GM12878 (cell line): ENCODE measurements around the gene DLG2.

Source experiments
- E2F4 ChIP-seq: IDR thresholded peaks from 2 replicates; pipeline ENCODE4 v1.6.1; 2012; ENCODE audit warnings: low read depth, low read length, improper control_type of control experiment
- EZH2 ChIP-seq: IDR thresholded peaks from 2 replicates; pipeline ENCODE4 v1.6.1; 2012; ENCODE audit warnings: low read depth, mild to moderate bottlenecking, control low read depth, inconsistent platforms, low read length, borderline replicate concordance; ENCODE audit not compliant: control insufficient read depth
- FOXM1 ChIP-seq: IDR thresholded peaks from 2 replicates; pipeline ENCODE4 v1.6.1; 2012; ENCODE audit warnings: low read depth, mild to moderate bottlenecking, inconsistent platforms, low read length, moderate library complexity
- HCFC1 ChIP-seq: fragments of 150-350 bp; IDR thresholded peaks from 2 replicates; pipeline ENCODE4 v1.6.1; 2014; ENCODE audit warnings: low read length
- JUND ChIP-seq: IDR thresholded peaks from 2 replicates; pipeline ENCODE4 v1.6.1; 2012; ENCODE audit warnings: low read depth, mild to moderate bottlenecking, low read length, improper control_type of control experiment, moderate library complexity
- MYC ChIP-seq: IDR thresholded peaks from 2 replicates; pipeline ENCODE4 v1.6.1; 2011; ENCODE audit warnings: mild to moderate bottlenecking, low read length, moderate library complexity, inconsistent platforms; ENCODE audit not compliant: insufficient read depth, insufficient replicate concordance, insufficient read length, severe bottlenecking
- PAX8 ChIP-seq: fragments of 450-650 bp; IDR thresholded peaks from 2 replicates; pipeline ENCODE4 v1.6.1; 2017; ENCODE audit warnings: mild to moderate bottlenecking, moderate library complexity
- POLR2AphosphoS5 ChIP-seq: IDR thresholded peaks from 2 replicates; pipeline ENCODE4 v1.6.1; 2011; ENCODE audit warnings: mild to moderate bottlenecking, low read length, inconsistent platforms
- TAF1 ChIP-seq: IDR thresholded peaks from 2 replicates; pipeline ENCODE4 v1.6.1; 2011; ENCODE audit warnings: mild to moderate bottlenecking, low read depth, low read length, borderline replicate concordance
- ZNF274 ChIP-seq: IDR thresholded peaks from one replicate; pipeline ENCODE4 v1.8.0; 2011; ENCODE audit not compliant: insufficient read length, insufficient read depth

- no peak for TF ChIP-seq HCFC1
- no peak for TF ChIP-seq EZH2
- TF ChIP-seq E2F4 = no peak
- no peak for TF ChIP-seq TAF1
- no peak for TF ChIP-seq ZNF274
- TF ChIP-seq JUND = no peak
- no peak for TF ChIP-seq FOXM1
- no peak for TF ChIP-seq PAX8
- TF ChIP-seq POLR2AphosphoS5 = no peak
- TF ChIP-seq MYC = no peak
Measured at GRCh38 chr11:85475660-85476517, 151.3 kb downstream of the DLG2 start.
